Erythroblast (primary cell): Measurements from ENCODE around the gene CD3G.

Source experiments
- GATA1 ChIP-seq: IDR thresholded peaks from 2 replicates; pipeline ENCODE4 v1.6.1; 2011; ENCODE audit warnings: low read depth, mild to moderate bottlenecking, control low read depth, low read length, moderate library complexity
- POLR2A ChIP-seq: IDR thresholded peaks from 2 replicates; pipeline ENCODE4 v1.6.1; 2011; ENCODE audit warnings: mild to moderate bottlenecking, low read length

- no peak for TF ChIP-seq POLR2A
- no peak for TF ChIP-seq GATA1
Measured at GRCh38 chr11:118322721-118323120, 21.4 kb upstream of the CD3G start.
